ENCODE data around the gene SECISBP2L. TPM values are rescaled to one million over a fixed set of nuclear protein-coding genes. Genes with fewer than 3 reads are reported as not detected.
A peak's percentile ranks its signal among the peaks of the same experiment; 100 is the strongest.

The SECISBP2L gene
- total RNA-seq, 6 experiments from 2014 or later, result 46.2 to 57.6 (median 54.7) TPM

DNA sequence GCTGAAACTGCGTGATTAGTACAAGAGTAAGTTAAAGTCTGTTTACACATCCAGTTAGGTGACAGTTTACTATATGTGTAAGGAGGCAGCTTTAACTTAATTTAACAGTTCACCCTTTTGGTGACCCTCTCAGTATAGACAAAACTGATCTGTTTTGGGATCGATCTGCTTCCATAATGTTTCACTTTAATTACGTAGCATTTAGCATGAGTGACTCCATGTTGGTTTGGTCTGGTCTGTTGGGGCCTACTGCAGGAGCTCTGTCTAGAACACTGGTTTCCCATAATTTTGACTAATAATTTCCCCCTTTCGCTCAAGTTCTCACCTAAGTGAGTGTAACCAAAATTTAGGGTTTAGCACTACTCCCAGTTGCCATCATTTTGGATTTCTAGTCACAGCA is 6.4 kb upstream of the SECISBP2L start:
- H3K27ac Mint-ChIP-seq, result no peak overlapping the region
- no peaks in the 10 kb centered on the region; the same call in 1 of the 2 replicates for H3K36me3 Mint-ChIP-seq (ENCODE audit: low read depth)

GRCh38 chr15:49047456-49047855 is 1.2 kb upstream of the SECISBP2L start:
- DNase-seq, result no peak
- H3K27ac Mint-ChIP-seq, result no peak overlapping the region
- H3K4me1 Mint-ChIP-seq (ENCODE audit: low read depth), result peaks cover 16% of the 10 kb centered on the region
- TF ChIP-seq, protein P1, sequence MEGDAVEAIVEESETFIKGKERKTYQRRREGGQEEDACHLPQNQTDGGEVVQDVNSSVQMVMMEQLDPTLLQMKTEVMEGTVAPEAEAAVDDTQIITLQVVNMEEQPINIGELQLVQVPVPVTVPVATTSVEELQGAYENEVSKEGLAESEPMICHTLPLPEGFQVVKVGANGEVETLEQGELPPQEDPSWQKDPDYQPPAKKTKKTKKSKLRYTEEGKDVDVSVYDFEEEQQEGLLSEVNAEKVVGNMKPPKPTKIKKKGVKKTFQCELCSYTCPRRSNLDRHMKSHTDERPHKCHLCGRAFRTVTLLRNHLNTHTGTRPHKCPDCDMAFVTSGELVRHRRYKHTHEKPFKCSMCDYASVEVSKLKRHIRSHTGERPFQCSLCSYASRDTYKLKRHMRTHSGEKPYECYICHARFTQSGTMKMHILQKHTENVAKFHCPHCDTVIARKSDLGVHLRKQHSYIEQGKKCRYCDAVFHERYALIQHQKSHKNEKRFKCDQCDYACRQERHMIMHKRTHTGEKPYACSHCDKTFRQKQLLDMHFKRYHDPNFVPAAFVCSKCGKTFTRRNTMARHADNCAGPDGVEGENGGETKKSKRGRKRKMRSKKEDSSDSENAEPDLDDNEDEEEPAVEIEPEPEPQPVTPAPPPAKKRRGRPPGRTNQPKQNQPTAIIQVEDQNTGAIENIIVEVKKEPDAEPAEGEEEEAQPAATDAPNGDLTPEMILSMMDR (IDR thresholded peaks at IDR 0.05), result no peak
- peaks cover 9% of the 10 kb centered on the region for H3K36me3 Mint-ChIP-seq (ENCODE audit: low read depth)
- peaks cover 1% of the 10 kb centered on the region for H3K27me3 Mint-ChIP-seq (ENCODE audit: insufficient read depth)
- H3K9me3 Mint-ChIP-seq, result no peaks in the 10 kb centered on the region; the same call in 1 of the 2 replicates
- H3K4me3 Mint-ChIP-seq, result no peak overlapping the region

More for the DNA sequence above, 6.4 kb upstream of the SECISBP2L start:
- no peak overlapping the region for H3K4me3 Mint-ChIP-seq
- H3K9me3 Mint-ChIP-seq, result no peaks in the 10 kb centered on the region; the same call in 1 of the 2 replicates
- peaks cover 1% of the 10 kb centered on the region for H3K27me3 Mint-ChIP-seq (ENCODE audit: insufficient read depth)
- H3K4me1 Mint-ChIP-seq (ENCODE audit: low read depth), result peaks cover 6% of the 10 kb centered on the region; the same call in 1 of the 2 replicates
- TF ChIP-seq, protein P1 (IDR thresholded peaks at IDR 0.05), result no peak
- DNase-seq, result no peak

DNA sequence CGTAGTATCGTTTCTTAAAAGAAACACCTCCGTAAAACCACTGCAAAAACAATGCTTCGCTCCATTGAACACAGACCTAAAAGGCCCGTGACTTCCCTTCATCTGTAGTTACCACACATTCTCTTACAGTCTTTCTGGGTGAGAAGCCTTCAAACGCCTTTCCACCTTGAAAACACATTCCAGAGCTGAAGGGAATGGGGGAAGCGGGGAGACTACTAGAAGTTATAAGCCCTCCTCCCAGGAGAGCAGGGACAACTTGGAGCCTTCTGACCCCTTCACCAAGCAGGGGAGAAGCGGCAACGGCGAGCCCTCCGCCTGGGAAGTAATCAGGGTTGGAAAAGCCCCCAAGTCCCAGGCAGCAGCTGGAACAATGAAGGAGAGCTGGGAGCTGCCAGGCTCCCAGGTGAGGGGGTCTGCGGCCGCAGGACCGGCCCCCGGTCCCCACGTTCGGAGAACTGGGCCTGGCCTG is 461 bp downstream of the SECISBP2L start:
- TF ChIP-seq, protein P1 (IDR thresholded peaks at IDR 0.05), result no peak
- Mint-ChIP-seq H3K4me1 (ENCODE audit: low read depth) (peaks cover 32% of the 10 kb centered on the region), H3K4me3 (peak overlapping the region; percentile 99), H3K9me3 (no peaks in the 10 kb centered on the region), H3K27ac (peak overlapping the region; percentile 93), H3K36me3 (ENCODE audit: low read depth) (peaks cover 14% of the 10 kb centered on the region; the same call in 1 of the 2 replicates), H3K27me3 (ENCODE audit: insufficient read depth) (peaks cover 1% of the 10 kb centered on the region)
- peak; percentile 9 for DNase-seq

DNA sequence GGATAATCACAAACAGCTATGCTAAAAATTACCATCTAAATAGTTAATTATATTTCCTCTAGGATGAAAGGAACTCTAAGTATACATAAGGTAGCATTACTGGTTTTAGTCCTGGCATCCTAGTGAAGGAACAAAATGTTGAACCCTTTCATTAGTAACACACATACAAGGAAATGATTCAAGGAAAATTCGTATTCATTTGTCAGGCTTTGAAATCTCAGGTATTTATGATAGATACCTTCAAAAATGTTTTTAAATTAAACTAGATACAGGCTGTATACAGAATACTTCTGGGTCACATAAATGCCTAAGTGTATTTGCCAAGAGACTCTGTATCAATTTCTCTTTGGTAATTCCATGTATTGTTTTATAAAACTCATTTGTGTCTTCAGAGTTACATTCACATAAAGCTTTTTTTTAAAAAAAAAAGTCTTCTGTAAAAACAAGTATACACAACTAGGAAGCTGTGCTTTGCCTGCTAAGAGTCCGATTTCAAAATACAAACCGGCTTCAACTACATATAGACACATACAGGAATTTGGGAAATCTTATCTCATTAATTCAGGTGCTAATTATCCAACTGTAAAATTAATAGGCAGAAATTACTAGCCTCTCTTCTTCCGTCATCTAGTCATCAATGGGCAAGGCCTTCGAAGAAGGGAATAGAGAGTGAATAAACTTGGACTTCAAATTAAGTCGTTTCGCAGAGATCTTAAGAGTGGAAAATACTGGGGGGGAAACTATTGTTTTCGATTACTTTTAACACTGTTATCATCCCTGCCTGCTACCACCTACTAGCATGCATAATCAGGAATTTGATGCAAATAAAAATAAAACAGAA is 1.3 kb downstream of the SECISBP2L start:
- Mint-ChIP-seq H3K27ac (peak overlapping the region; percentile 93), H3K9me3 (no peaks in the 10 kb centered on the region), H3K36me3 (ENCODE audit: low read depth) (peaks cover 14% of the 10 kb centered on the region; the same call in 1 of the 2 replicates), H3K27me3 (ENCODE audit: insufficient read depth) (no peaks in the 10 kb centered on the region; the same call in none of the 2 replicates), H3K4me1 (ENCODE audit: low read depth) (peaks cover 35% of the 10 kb centered on the region), H3K4me3 (peak overlapping the region; percentile 99)
- no peak for DNase-seq
- TF ChIP-seq, protein P1 (IDR thresholded peaks at IDR 0.05), result no peak

- H3K9me3 Mint-ChIP-seq, result no peaks in the 10 kb centered on the region
- no peaks in the 10 kb centered on the region; the same call in none of the 2 replicates for H3K27me3 Mint-ChIP-seq (ENCODE audit: insufficient read depth)
- peaks cover 14% of the 10 kb centered on the region; the same call in 1 of the 2 replicates for H3K36me3 Mint-ChIP-seq (ENCODE audit: low read depth)
- H3K4me1 Mint-ChIP-seq (ENCODE audit: low read depth), result peaks cover 42% of the 10 kb centered on the region
- peak overlapping the region; percentile 42 for H3K27ac Mint-ChIP-seq
- DNase-seq, result no peak
- TF ChIP-seq, protein P1 (IDR thresholded peaks at IDR 0.05), result no peak
- peak overlapping the region; percentile 99 for H3K4me3 Mint-ChIP-seq
Observed at GRCh38 chr15:49044002-49044401, 2.2 kb downstream of the SECISBP2L start.

Data from HFFc6 (cell line).